ACC112 (cell line): ENCODE measurements around the gene LENG1.
"Not testable (repeated sequence)": the region's sequence is repeated elsewhere in the genome, so short reads cannot be mapped to it uniquely, and the experiment has no call there.

Experiments used
- H2AFZ ChIP-seq: fragments of 200-600 bp; sonication (generic); one replicate; pipeline ENCODE4 v1.6.0; 2017; ENCODE audit warnings: antibody characterized with exemption, low read length; ENCODE audit not compliant: unreplicated experiment
- H3K27ac ChIP-seq: fragments of 200-600 bp; sonication (generic); 2 replicates; pipeline ENCODE4 v1.5.1; 2014; ENCODE audit warnings: low read depth, mild to moderate bottlenecking, antibody characterized with exemption, low read length, moderate library complexity
- H3K27me3 ChIP-seq: fragments of 200-600 bp; sonication (generic); 2 replicates; pipeline ENCODE4 v1.6.1; 2014; ENCODE audit warnings: mild to moderate bottlenecking, antibody characterized with exemption, low read length, moderate library complexity, mixed read lengths; ENCODE audit not compliant: insufficient read depth
- H3K36me3 ChIP-seq: fragments of 200-600 bp; sonication (generic); 2 replicates; pipeline ENCODE4 v1.6.1; 2016; ENCODE audit warnings: mild to moderate bottlenecking, antibody characterized with exemption, low read length, moderate library complexity, mixed read lengths; ENCODE audit not compliant: insufficient read depth
- H3K4me1 ChIP-seq: fragments of 200-600 bp; sonication (generic); one replicate; pipeline ENCODE4 v1.6.1; 2016; ENCODE audit warnings: low read length, mixed read lengths; ENCODE audit not compliant: insufficient read depth, unreplicated experiment, control insufficient read depth
- H3K4me3 ChIP-seq: fragments of 200-600 bp; sonication (generic); 2 replicates; pipeline ENCODE4 v1.5.1; 2014; ENCODE audit warnings: mild to moderate bottlenecking, low read depth, low read length
- H3K79me2 ChIP-seq: fragments of 200-600 bp; sonication (generic); one replicate; pipeline ENCODE4 v1.6.0; 2016; ENCODE audit warnings: low read length; ENCODE audit not compliant: control insufficient read depth, unreplicated experiment, insufficient read depth

LENG1 gene

GRCh38 chr19:54159352-54160181, at the start of gene LENG1:
Gene LENG1 (minus strand): TSS chr19:54159721. CDS start chr19:54159695, 26 bp downstream.
- peak within 1 kb of the TSS; percentile 97 for H3K4me3 ChIP-seq
- H3K79me2 ChIP-seq = peaks cover 3% of the 10 kb centered on the region
- peaks cover 5% of the 10 kb centered on the region; the same call in 1 of the 2 replicates for H3K27me3 ChIP-seq
- peak within 1 kb of the TSS; percentile 74 for H2AFZ ChIP-seq
- peaks cover 11% of the 10 kb centered on the region for H3K4me1 ChIP-seq
- H3K36me3 ChIP-seq = no peaks in the 10 kb centered on the region; the same call in 1 of the 2 replicates
- H3K27ac ChIP-seq = peak within 1 kb of the TSS; percentile 87

GRCh38 chr19:54208784-54209057, 49.2 kb upstream of the LENG1 start:
- Histone ChIP-seq H3K79me2 (peaks cover 34% of the 10 kb centered on the region), H3K36me3 (peaks cover 17% of the 10 kb centered on the region)

GRCh38 chr19:54207983-54208783, 48.7 kb upstream of the LENG1 start:
- H3K27me3 ChIP-seq = no peaks in the 10 kb centered on the region
- peaks cover 19% of the 10 kb centered on the region for H3K36me3 ChIP-seq
- peaks cover 40% of the 10 kb centered on the region for H3K79me2 ChIP-seq
- H2AFZ ChIP-seq = no peak overlapping the region
- peak overlapping the region; percentile 84 for H3K27ac ChIP-seq
- peaks cover 42% of the 10 kb centered on the region for H3K4me1 ChIP-seq
- no peak overlapping the region for H3K4me3 ChIP-seq

More at GRCh38 chr19:54208784-54209057, 49.2 kb upstream of the LENG1 start:
- no peak overlapping the region for H3K4me3 ChIP-seq
- H3K4me1 ChIP-seq = peaks cover 39% of the 10 kb centered on the region
- H3K27ac ChIP-seq = peak overlapping the region; percentile 84
- H2AFZ ChIP-seq = no peak overlapping the region
- no peaks in the 10 kb centered on the region for H3K27me3 ChIP-seq

- peaks cover 24% of the 10 kb centered on the region for H3K36me3 ChIP-seq
- H3K27me3 ChIP-seq = no peaks in the 10 kb centered on the region
- peak overlapping the region; percentile 84 for H3K27ac ChIP-seq
These were observed 48.1 kb upstream of the LENG1 start for GRCh38 chr19:54207676-54207982.

GRCh38 chr19:54207193-54207592, 47.7 kb upstream of the LENG1 start:
- not testable (repeated sequence) for H3K27ac ChIP-seq, H2AFZ ChIP-seq, H3K27me3 ChIP-seq, H3K4me3 ChIP-seq
- H3K79me2 ChIP-seq = peaks cover 50% of the 10 kb centered on the region
- peaks cover 52% of the 10 kb centered on the region for H3K4me1 ChIP-seq
- H3K36me3 ChIP-seq = peaks cover 29% of the 10 kb centered on the region

More at GRCh38 chr19:54207676-54207982, 48.1 kb upstream of the LENG1 start:
- peaks cover 48% of the 10 kb centered on the region for H3K4me1 ChIP-seq
- no peak overlapping the region for H2AFZ ChIP-seq
- no peak overlapping the region for H3K4me3 ChIP-seq
- peaks cover 45% of the 10 kb centered on the region for H3K79me2 ChIP-seq

GRCh38 chr19:54206831-54207177, 47.3 kb upstream of the LENG1 start:
- peaks cover 32% of the 10 kb centered on the region for H3K36me3 ChIP-seq
- peaks cover 54% of the 10 kb centered on the region for H3K79me2 ChIP-seq
- H3K4me3 ChIP-seq = no peak overlapping the region
- no peaks in the 10 kb centered on the region for H3K27me3 ChIP-seq
- H3K4me1 ChIP-seq = peaks cover 56% of the 10 kb centered on the region
- H2AFZ ChIP-seq = no peak overlapping the region
- no peak overlapping the region for H3K27ac ChIP-seq

GRCh38 chr19:54206030-54206830, 46.7 kb upstream of the LENG1 start:
- Histone ChIP-seq H3K4me3 (no peak overlapping the region), H3K4me1 (peaks cover 58% of the 10 kb centered on the region), H3K27me3 (no peaks in the 10 kb centered on the region), H3K36me3 (peaks cover 37% of the 10 kb centered on the region), H3K79me2 (peaks cover 59% of the 10 kb centered on the region), H3K27ac (no peak overlapping the region), H2AFZ (no peak overlapping the region)

GRCh38 chr19:54204767-54205468, 45.4 kb upstream of the LENG1 start:
- peaks cover 53% of the 10 kb centered on the region for H3K4me1 ChIP-seq
- no peak overlapping the region for H3K27ac ChIP-seq
- peaks cover 62% of the 10 kb centered on the region for H3K79me2 ChIP-seq
- no peaks in the 10 kb centered on the region for H3K27me3 ChIP-seq
- no peak overlapping the region for H2AFZ ChIP-seq
- H3K36me3 ChIP-seq = peaks cover 39% of the 10 kb centered on the region
- H3K4me3 ChIP-seq = no peak overlapping the region

- no peak overlapping the region for H3K27ac ChIP-seq
- H3K4me3 ChIP-seq = peak overlapping the region; percentile 93
- no peak overlapping the region for H2AFZ ChIP-seq
- H3K4me1 ChIP-seq = peaks cover 37% of the 10 kb centered on the region
- peaks cover 62% of the 10 kb centered on the region for H3K79me2 ChIP-seq
- H3K36me3 ChIP-seq = peaks cover 39% of the 10 kb centered on the region
- H3K27me3 ChIP-seq = no peaks in the 10 kb centered on the region
These were observed 43.7 kb upstream of the LENG1 start for GRCh38 chr19:54203151-54203611.

- Histone ChIP-seq H3K4me1 (peaks cover 31% of the 10 kb centered on the region), H3K27me3 (no peaks in the 10 kb centered on the region), H3K4me3 (peak overlapping the region; percentile 93), H3K36me3 (peaks cover 35% of the 10 kb centered on the region), H3K27ac (0 out of 2 replicates have a peak overlapping the region, but pooled peaks have one; percentile 89), H3K79me2 (peaks cover 60% of the 10 kb centered on the region), H2AFZ (no peak overlapping the region)
These were observed 42.5 kb upstream of the LENG1 start for GRCh38 chr19:54201980-54202379.
